HG03196 (cell line): Measurements from ENCODE around the gene MRPL50.

Source experiments
- ATAC-seq: cut with Tn5 transposase; IDR thresholded peaks from one replicate; pipeline ENCODE4 v1.9.1; 2021; ENCODE audit not compliant: unreplicated experiment

Gene MRPL50

GRCh38 chr9:101342595-101342994, 55.8 kb downstream of the MRPL50 start:
- no peak for ATAC-seq

GRCh38 chr9:101341958-101342357, 56.5 kb downstream of the MRPL50 start:
- ATAC-seq = no peak
